Measurements from ENCODE around the gene ADPRS. TPM values are rescaled to one million over a fixed set of nuclear protein-coding genes. Genes with fewer than 3 reads are reported as not detected.

ADPRS gene
- total RNA-seq, 1 donor from 2014 or later: 28.1 TPM

DNA sequence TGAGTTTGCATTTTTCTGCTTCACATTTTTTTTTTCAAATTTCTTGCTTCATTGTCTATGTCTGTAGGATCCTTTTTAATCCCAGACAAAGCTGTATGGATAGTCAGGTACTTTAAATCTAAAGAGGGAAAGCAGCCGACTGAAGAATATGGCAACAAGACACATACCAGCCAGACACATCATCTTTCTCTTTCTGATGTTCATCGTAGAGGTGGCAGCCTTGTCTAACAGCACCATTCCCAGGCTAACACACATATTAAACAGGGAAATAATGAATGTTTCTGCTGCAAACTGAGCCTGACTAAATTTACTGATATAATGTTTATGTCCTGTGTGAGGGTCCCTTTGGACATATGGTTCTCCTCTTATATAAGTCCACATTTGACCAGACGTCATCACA is 8.5 kb upstream of the ADPRS start:
- no peaks in the 10 kb centered on the region for H4K20me1 ChIP-seq (ENCODE audit: low read depth)
- H3K36me3 Mint-ChIP-seq: peaks cover 4% of the 10 kb centered on the region
- H3K27me3 Mint-ChIP-seq (ENCODE audit: insufficient read depth, low read depth): peaks cover 5% of the 10 kb centered on the region
- H3K9me3 ChIP-seq (ENCODE audit: low read depth): no peaks in the 10 kb centered on the region
- H3K27ac Mint-ChIP-seq: no peak overlapping the region
- H3K4me2 ChIP-seq: no peak overlapping the region
- no peak overlapping the region for H3K4me3 Mint-ChIP-seq
- H3K27me3 ChIP-seq: no peaks in the 10 kb centered on the region
- no peak overlapping the region for H3K27ac ChIP-seq
- no peaks in the 10 kb centered on the region for H3K9me3 Mint-ChIP-seq
- DNase-seq (ENCODE audit: low spot score): no peak
- no peaks in the 10 kb centered on the region for H3K79me2 ChIP-seq (ENCODE audit: low read depth)
- H3K4me1 ChIP-seq: peaks cover 9% of the 10 kb centered on the region
- H3K4me1 Mint-ChIP-seq: peaks cover 21% of the 10 kb centered on the region
- no peaks in the 10 kb centered on the region for H3K36me3 ChIP-seq
- TF ChIP-seq EZH2phosphoT487 (IDR thresholded peaks at IDR 0.05) (no peak), EZH2 (IDR thresholded peaks at IDR 0.05) (no peak)
- TF ChIP-seq, protein P1, sequence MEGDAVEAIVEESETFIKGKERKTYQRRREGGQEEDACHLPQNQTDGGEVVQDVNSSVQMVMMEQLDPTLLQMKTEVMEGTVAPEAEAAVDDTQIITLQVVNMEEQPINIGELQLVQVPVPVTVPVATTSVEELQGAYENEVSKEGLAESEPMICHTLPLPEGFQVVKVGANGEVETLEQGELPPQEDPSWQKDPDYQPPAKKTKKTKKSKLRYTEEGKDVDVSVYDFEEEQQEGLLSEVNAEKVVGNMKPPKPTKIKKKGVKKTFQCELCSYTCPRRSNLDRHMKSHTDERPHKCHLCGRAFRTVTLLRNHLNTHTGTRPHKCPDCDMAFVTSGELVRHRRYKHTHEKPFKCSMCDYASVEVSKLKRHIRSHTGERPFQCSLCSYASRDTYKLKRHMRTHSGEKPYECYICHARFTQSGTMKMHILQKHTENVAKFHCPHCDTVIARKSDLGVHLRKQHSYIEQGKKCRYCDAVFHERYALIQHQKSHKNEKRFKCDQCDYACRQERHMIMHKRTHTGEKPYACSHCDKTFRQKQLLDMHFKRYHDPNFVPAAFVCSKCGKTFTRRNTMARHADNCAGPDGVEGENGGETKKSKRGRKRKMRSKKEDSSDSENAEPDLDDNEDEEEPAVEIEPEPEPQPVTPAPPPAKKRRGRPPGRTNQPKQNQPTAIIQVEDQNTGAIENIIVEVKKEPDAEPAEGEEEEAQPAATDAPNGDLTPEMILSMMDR (IDR thresholded peaks at IDR 0.05): no peak
- H3K4me3 ChIP-seq: no peak overlapping the region
- H2AFZ ChIP-seq (replicated peaks): no peak overlapping the region
- peak overlapping the region; percentile 22 for H3K9ac ChIP-seq
- H3F3A ChIP-seq (ENCODE audit: low read depth): peaks cover 13% of the 10 kb centered on the region

GRCh38 chr1:36080801-36081200 is 7.9 kb upstream of the ADPRS start:
- H3K9me3 ChIP-seq (ENCODE audit: low read depth): no peaks in the 10 kb centered on the region
- H2AFZ ChIP-seq (replicated peaks): no peak overlapping the region
- no peak overlapping the region for H3K9ac ChIP-seq
- TF ChIP-seq, protein P1 (IDR thresholded peaks at IDR 0.05): no peak
- TF ChIP-seq EZH2phosphoT487 (IDR thresholded peaks at IDR 0.05): no peak
- TF ChIP-seq EZH2 (IDR thresholded peaks at IDR 0.05): no peak
- H3K27ac ChIP-seq: no peak overlapping the region
- Mint-ChIP-seq H3K27me3 (ENCODE audit: insufficient read depth, low read depth) (peaks cover 5% of the 10 kb centered on the region), H3K36me3 (peaks cover 4% of the 10 kb centered on the region), H3K4me1 (peaks cover 23% of the 10 kb centered on the region), H3K27ac (no peak overlapping the region), H3K9me3 (no peaks in the 10 kb centered on the region), H3K4me3 (no peak overlapping the region)
- no peaks in the 10 kb centered on the region for H3K79me2 ChIP-seq (ENCODE audit: low read depth)
- H3K4me3 ChIP-seq: no peak overlapping the region
- H3K36me3 ChIP-seq: no peaks in the 10 kb centered on the region
- peaks cover 9% of the 10 kb centered on the region for H3K4me1 ChIP-seq
- H4K20me1 ChIP-seq (ENCODE audit: low read depth): no peaks in the 10 kb centered on the region
- no peak overlapping the region for H3K4me2 ChIP-seq
- DNase-seq (ENCODE audit: low spot score): no peak
- H3F3A ChIP-seq (ENCODE audit: low read depth): peaks cover 13% of the 10 kb centered on the region
- no peaks in the 10 kb centered on the region for H3K27me3 ChIP-seq

GRCh38 chr1:36081926-36082485 is 6.7 kb upstream of the ADPRS start:
- Mint-ChIP-seq H3K9me3 (peaks cover 2% of the 10 kb centered on the region), H3K36me3 (peaks cover 7% of the 10 kb centered on the region), H3K4me3 (no peak overlapping the region), H3K27me3 (ENCODE audit: insufficient read depth, low read depth) (peaks cover 5% of the 10 kb centered on the region), H3K4me1 (peaks cover 34% of the 10 kb centered on the region), H3K27ac (no peak overlapping the region)
- Histone ChIP-seq H3K4me2 (no peak overlapping the region), H3K27ac (no peak overlapping the region), H3K27me3 (no peaks in the 10 kb centered on the region), H3F3A (ENCODE audit: low read depth) (peaks cover 13% of the 10 kb centered on the region), H3K4me3 (no peak overlapping the region), H4K20me1 (ENCODE audit: low read depth) (no peaks in the 10 kb centered on the region), H3K9ac (no peak overlapping the region), H3K36me3 (no peaks in the 10 kb centered on the region), H3K4me1 (peaks cover 9% of the 10 kb centered on the region), H3K79me2 (ENCODE audit: low read depth) (no peaks in the 10 kb centered on the region), H3K9me3 (ENCODE audit: low read depth) (no peaks in the 10 kb centered on the region), H2AFZ (replicated peaks) (no peak overlapping the region)
- DNase-seq (ENCODE audit: low spot score): no peak
- TF ChIP-seq EZH2phosphoT487 (IDR thresholded peaks at IDR 0.05) (no peak), EZH2 (IDR thresholded peaks at IDR 0.05) (no peak)
- TF ChIP-seq, protein P1 (IDR thresholded peaks at IDR 0.05): no peak
